Transverse colon (tissue), 4 donors: ENCODE data around the gene GNE.

Experiments used
- CTCF ChIP-seq, 5 experiments: fragments of 200-600 bp in 3 of 5; fragments of 450-650 bp in 2 of 5; sonication (generic) in 3 of 5; IDR thresholded peaks; 1 replicate in 2 of 5; 2 replicates in 3 of 5; pipeline ENCODE4 v1.5.1; 2016 to 2017; ENCODE audit warnings: antibody characterized with exemption in 5 of 5, inconsistent platforms in 3 of 5, mild to moderate bottlenecking in 2 of 5, moderate library complexity in 1 of 5
- EP300 ChIP-seq: sonication (generic); formaldehyde crosslinking; IDR thresholded peaks from one replicate; pipeline ENCODE4 v1.6.1; 2017; ENCODE audit warnings: antibody characterized with exemption, low read depth
- POLR2A ChIP-seq: fragments of 450-650 bp; IDR thresholded peaks from one replicate; pipeline ENCODE4 v1.6.1; 2016; ENCODE audit warnings: antibody characterized with exemption, mild to moderate bottlenecking, moderate library complexity
- POLR2AphosphoS5 ChIP-seq, 3 donors: sonication (generic); formaldehyde crosslinking; IDR thresholded peaks; one replicate each; pipeline ENCODE4 v1.6.1; 2016; ENCODE audit warnings: antibody characterized with exemption in 3 of 3

DNA sequence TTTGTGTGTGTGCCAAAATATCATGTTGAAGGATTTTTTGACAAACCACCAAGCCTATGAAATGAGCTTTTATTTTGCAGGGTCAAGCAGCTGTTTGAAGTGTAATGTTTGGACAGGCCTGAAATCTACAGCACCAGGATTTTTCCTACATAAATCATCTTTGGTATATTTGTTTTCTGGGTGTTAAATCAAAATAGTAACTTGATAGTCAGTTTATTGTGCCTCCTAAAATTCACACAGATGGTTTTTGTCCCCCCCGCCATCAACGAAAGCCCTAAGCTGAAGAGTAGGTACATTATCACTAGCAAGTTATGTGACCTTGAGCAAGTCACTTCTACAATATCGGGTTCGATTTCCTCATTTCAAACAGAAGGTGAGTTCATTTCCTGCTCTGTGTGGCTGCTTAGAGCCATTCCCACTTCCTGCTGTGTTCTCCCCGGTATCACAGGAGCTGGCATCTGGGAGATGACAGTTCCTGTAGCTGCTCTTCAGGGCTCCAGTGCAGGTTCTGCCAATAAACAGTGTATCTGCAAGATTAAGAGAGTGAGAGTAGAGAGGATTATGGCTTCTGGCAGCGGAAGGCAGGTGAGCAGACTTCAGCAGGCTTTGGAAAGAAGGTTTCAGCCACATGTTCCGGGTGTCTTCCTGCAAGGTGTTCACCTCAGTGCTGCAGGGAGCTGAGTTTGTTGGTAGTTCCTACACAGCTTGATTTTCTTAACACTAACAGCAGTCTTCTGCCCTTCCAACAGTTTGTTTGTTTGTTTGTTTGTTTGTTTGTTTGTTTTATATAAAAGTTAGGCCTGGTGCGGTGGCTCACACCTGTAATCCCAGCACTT, 48.4 kb upstream of the GNE start:
- no peak for TF ChIP-seq CTCF (IDR thresholded peaks at IDR 0.05)
- no peak for TF ChIP-seq EP300
- TF ChIP-seq POLR2A, result peak; percentile 26
- peak in 2 of 3 donors; percentile 25 to 66 for TF ChIP-seq POLR2AphosphoS5 (IDR thresholded peaks at IDR 0.05)
